ENCODE results near the gene ALPI. TPM values are rescaled to one million over a fixed set of nuclear protein-coding genes. Genes with fewer than 3 reads are reported as not detected.
"Not testable (repeated sequence)": the region's sequence is repeated elsewhere in the genome, so short reads cannot be mapped to it uniquely, and the experiment has no call there.

ALPI gene
- total and polyA plus RNA-seq, 12 donors = not detected

- no peak for ATAC-seq
- TF ChIP-seq CTCF (IDR thresholded peaks at IDR 0.05) = no peak
- peaks cover 0 to 5% (median 0%) of the 10 kb centered on the region in 7 donors for H3K27me3 ChIP-seq
- peaks cover 0 to 4% (median 0%) of the 10 kb centered on the region in 9 donors for H3K4me1 ChIP-seq
- no peaks in the 10 kb centered on the region for H3K36me3 ChIP-seq
- intact Hi-C loops (cut with DNase I) = loop anchor here in 7 of 10 donors (2.0 to 10.0 kb wide), 4 partner anchors 71 to 77 kb away; partner anchors contain the start of genes PRSS56 (in 4 of the 7) and CHRND (in 1 of the 7)
- no peaks in the 10 kb centered on the region for H3K9me3 ChIP-seq
- H3K27ac ChIP-seq = no peak overlapping the region
- 79 to 83% methylated on average over 18 of the region's 18 CpGs for WGBS, 2 donors
- DNase-seq = no peak
- no peak overlapping the region for H3K4me3 ChIP-seq
These were observed 8.2 kb upstream of the ALPI start for GRCh38 chr2:232447638-232448303.

GRCh38 chr2:232448304-232448690, 7.7 kb upstream of the ALPI start:
- 70% methylated on average over 10 of the region's 10 CpGs for WGBS, 2 donors
- Histone ChIP-seq H3K4me3 (no peak overlapping the region), H3K4me1 (peaks cover 0 to 4% (median 0%) of the 10 kb centered on the region in 9 donors), H3K36me3 (no peaks in the 10 kb centered on the region), H3K9me3 (no peaks in the 10 kb centered on the region), H3K27ac (no peak overlapping the region), H3K27me3 (peaks cover 0 to 5% (median 0%) of the 10 kb centered on the region in 7 donors)
- ATAC-seq (no peak), DNase-seq (no peak)
- TF ChIP-seq CTCF (IDR thresholded peaks at IDR 0.05) = no peak
- intact Hi-C loops (cut with DNase I) = loop anchor here in 4 of 10 donors (5.0 to 10.0 kb wide), 2 partner anchors 74 to 77 kb away; partner anchors contain the start of genes PRSS56 (in 4 of the 4) and CHRND (in 1 of the 4)

GRCh38 chr2:232449964-232450363, 6.0 kb upstream of the ALPI start:
- Histone ChIP-seq H3K4me3 (no peak overlapping the region), H3K27me3 (no peaks in the 10 kb centered on the region), H3K9me3 (no peaks in the 10 kb centered on the region), H3K36me3 (no peaks in the 10 kb centered on the region), H3K27ac (no peak overlapping the region), H3K4me1 (no peaks in the 10 kb centered on the region)
- no peak for DNase-seq
- no peak for ATAC-seq
- no peak for TF ChIP-seq CTCF (IDR thresholded peaks at IDR 0.05)
- intact Hi-C loops (cut with DNase I) = loop anchor here in 4 of 10 donors (5.0 to 10.0 kb wide), 2 partner anchors 72 to 75 kb away; partner anchors contain the start of genes PRSS56 (in 4 of the 4) and CHRND (in 1 of the 4)
- 70 to 77% methylated on average over 12 of the region's 12 CpGs for WGBS, 2 donors

GRCh38 chr2:232451645-232452044, 4.3 kb upstream of the ALPI start:
- intact Hi-C loops (cut with DNase I); H3K9me3 ChIP-seq; DNase-seq; H3K4me3 ChIP-seq; ATAC-seq; H3K36me3 ChIP-seq; H3K4me1 ChIP-seq; H3K27ac ChIP-seq: not testable (repeated sequence)
- peaks cover 0 to 14% (median 6%) of the 10 kb centered on the region in 7 donors for H3K27me3 ChIP-seq
- WGBS, 2 donors = 87 to 93% methylated on average over 3 of the region's 3 CpGs

GRCh38 chr2:232454630-232455029, 1.3 kb upstream of the ALPI start:
- Histone ChIP-seq H3K27ac (no peak overlapping the region), H3K4me3 (no peak overlapping the region), H3K36me3 (no peaks in the 10 kb centered on the region), H3K4me1 (no peaks in the 10 kb centered on the region), H3K9me3 (no peaks in the 10 kb centered on the region), H3K27me3 (peaks cover 0 to 42% (median 27%) of the 10 kb centered on the region in 7 donors)
- no peak for DNase-seq
- TF ChIP-seq CTCF (IDR thresholded peaks at IDR 0.05) = no peak
- intact Hi-C loops (cut with DNase I) = loop anchor here in 1 of 10 donors (5.0 kb wide), 1 partner anchor 58 kb away; no protein-coding TSS in a partner anchor
- 84 to 89% methylated on average over 9 of the region's 9 CpGs for WGBS, 2 donors
- no peak for ATAC-seq

Measured in heart right ventricle (tissue), 16 donors.